OCI-LY3 (cell line): ENCODE data around the gene POLE3.

Experiments
- H2AFZ ChIP-seq: fragments of 200-600, 300-600 bp; shearing (Covaris generic); 2 replicates; pipeline ENCODE4 v1.6.0; 2014; ENCODE audit warnings: antibody characterized with exemption, low read depth, low read length
- H3K27ac ChIP-seq: fragments of 200-600, 300-600 bp; sonication (generic); 2 replicates; pipeline ENCODE4 v1.5.1; 2014; ENCODE audit warnings: mild to moderate bottlenecking, low read length, moderate library complexity, mixed read lengths
- H3K27me3 ChIP-seq: fragments of 200-600, 300-600 bp; sonication (generic); 2 replicates; pipeline ENCODE4 v1.6.1; 2014; ENCODE audit warnings: low read depth, low read length, mixed read lengths
- H3K36me3 ChIP-seq: fragments of 200-600, 300-600 bp; sonication (generic); replicated peaks from 2 replicates; pipeline ENCODE3; 2014; ENCODE audit warnings: low read depth, low read length, mixed read lengths
- H3K4me1 ChIP-seq: fragments of 300-600, 200-600 bp; sonication (generic); 2 replicates; pipeline ENCODE4 v1.6.1; 2014; ENCODE audit warnings: low read length, mixed read lengths
- H3K4me2 ChIP-seq: fragments of 200-600, 300-600 bp; sonication (generic); 2 replicates; pipeline ENCODE4 v1.6.1; 2014; ENCODE audit warnings: low read length, mixed read lengths
- H3K4me3 ChIP-seq: fragments of 300-600, 200-600 bp; sonication (generic); 2 replicates; pipeline ENCODE4 v1.5.1; 2014; ENCODE audit warnings: antibody characterized with exemption, mild to moderate bottlenecking, low read length, moderate library complexity
- H3K79me2 ChIP-seq: fragments of 300-600, 200-600 bp; shearing (Covaris generic); 2 replicates; pipeline ENCODE4 v1.6.1; 2014; ENCODE audit warnings: mild to moderate bottlenecking, low read length, mixed read lengths
- H3K9ac ChIP-seq: fragments of 300-600, 200-600 bp; shearing (Covaris generic); 2 replicates; pipeline ENCODE4 v1.6.0; 2014; ENCODE audit warnings: mild to moderate bottlenecking, low read length, moderate library complexity
- H3K9me3 ChIP-seq: fragments of 200-600, 300-600 bp; shearing (Covaris generic); 2 replicates; pipeline ENCODE4 v1.6.1; 2014; ENCODE audit warnings: low read length, mixed read lengths; ENCODE audit not compliant: insufficient read depth
- H4K20me1 ChIP-seq: fragments of 200-600, 300-600 bp; sonication (generic); 2 replicates; pipeline ENCODE4 v1.6.1; 2016; ENCODE audit warnings: low read length, mixed read lengths; ENCODE audit not compliant: insufficient read depth
- CTCF ChIP-seq: fragments of 200-600, 300-600 bp; sonication (generic); IDR thresholded peaks from 2 replicates; pipeline ENCODE4 v1.5.1; 2014; ENCODE audit warnings: antibody characterized with exemption, low read length, low read depth
- EZH2phosphoT487 ChIP-seq: fragments of 200-600 bp; shearing (Covaris generic); IDR thresholded peaks from 2 replicates; pipeline ENCODE4 v1.6.1; 2018; ENCODE audit warnings: antibody characterized with exemption, mixed run types, low read depth

Gene POLE3

DNA sequence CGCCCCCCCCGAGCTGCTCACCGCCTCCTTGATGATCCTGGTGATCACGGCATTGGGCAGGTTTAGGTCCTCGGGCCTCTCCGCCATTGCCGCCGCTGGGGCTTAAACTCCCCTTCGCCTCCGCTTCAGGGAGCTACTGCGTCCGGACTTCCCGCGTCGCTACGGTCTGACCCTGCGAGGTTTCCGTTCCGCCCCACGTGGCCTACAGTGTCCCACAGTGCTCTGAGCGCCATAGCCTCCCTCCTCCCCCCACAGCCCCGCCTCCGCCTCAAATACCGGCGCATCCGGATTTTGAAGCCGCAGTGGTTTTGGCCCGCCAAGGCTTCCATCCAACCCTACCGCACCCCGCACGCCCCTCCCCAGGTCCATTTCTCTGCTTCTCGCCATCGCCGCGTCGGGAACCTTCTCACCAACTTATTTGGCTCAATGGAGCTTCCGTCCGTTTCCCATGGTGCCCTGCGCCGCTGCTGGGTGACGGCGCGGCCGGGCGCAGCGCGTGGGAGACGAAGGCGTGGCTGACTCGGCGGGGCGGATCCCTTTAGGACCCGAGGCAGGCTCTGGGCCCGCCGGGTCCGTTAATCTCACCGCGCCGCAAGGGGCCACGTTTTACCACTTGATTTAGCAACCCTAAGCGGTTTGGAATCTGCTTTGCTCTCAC lies at the start of gene POLE3, which contains the start of gene C9orf43:
Gene POLE3, minus strand, starts transcription at position 469 of the 658 bp plus-strand sequence. Its CDS starts 382 bp downstream, at position 87.
Gene C9orf43, plus strand, starts transcription at position 541 of the 658 bp plus-strand sequence. CDS start 2,747 bp downstream, outside the sequence.
- no peaks in the 10 kb centered on the region for H3K27me3 ChIP-seq
- H3K36me3 ChIP-seq: peaks cover 9% of the 10 kb centered on the region
- TF ChIP-seq CTCF (no peak), EZH2phosphoT487 (no peak)
- peak within 1 kb of the TSS; percentile 81 for H3K4me3 ChIP-seq
- peak within 1 kb of the TSS; percentile 96 for H3K9ac ChIP-seq
- H4K20me1 ChIP-seq: no peaks in the 10 kb centered on the region
- peak within 1 kb of the TSS; percentile 92 for H3K4me2 ChIP-seq
- H3K9me3 ChIP-seq: no peaks in the 10 kb centered on the region
- peak within 1 kb of the TSS; percentile 87 for H3K27ac ChIP-seq
- H3K79me2 ChIP-seq: peaks cover 27% of the 10 kb centered on the region
- no peak within 1 kb of the TSS; the same call in 1 of the 2 replicates for H2AFZ ChIP-seq
- peaks cover 12% of the 10 kb centered on the region for H3K4me1 ChIP-seq

GRCh38 chr9:113456235-113456634 lies 45.8 kb upstream of the POLE3 start:
- no peak overlapping the region for H2AFZ ChIP-seq
- no peak overlapping the region for H3K4me2 ChIP-seq
- no peaks in the 10 kb centered on the region for H3K79me2 ChIP-seq
- H3K4me1 ChIP-seq: peaks cover 13% of the 10 kb centered on the region
- H3K4me3 ChIP-seq: no peak overlapping the region
- no peaks in the 10 kb centered on the region for H3K27me3 ChIP-seq
- TF ChIP-seq CTCF (no peak), EZH2phosphoT487 (no peak)
- H4K20me1 ChIP-seq: no peaks in the 10 kb centered on the region
- H3K36me3 ChIP-seq: no peaks in the 10 kb centered on the region
- H3K27ac ChIP-seq: no peak overlapping the region
- H3K9me3 ChIP-seq: no peaks in the 10 kb centered on the region
- no peak overlapping the region for H3K9ac ChIP-seq

GRCh38 chr9:113454914-113455761 lies 44.7 kb upstream of the POLE3 start:
- TF ChIP-seq CTCF: no peak
- no peak for TF ChIP-seq EZH2phosphoT487
- H3K4me1 ChIP-seq: peaks cover 13% of the 10 kb centered on the region
- H3K9ac ChIP-seq: no peak overlapping the region
- H3K4me2 ChIP-seq: no peak overlapping the region
- no peaks in the 10 kb centered on the region for H3K9me3 ChIP-seq
- H3K4me3 ChIP-seq: no peak overlapping the region
- no peaks in the 10 kb centered on the region for H4K20me1 ChIP-seq
- H3K27ac ChIP-seq: no peak overlapping the region
- no peaks in the 10 kb centered on the region for H3K36me3 ChIP-seq
- no peaks in the 10 kb centered on the region for H3K79me2 ChIP-seq
- peak overlapping the region; percentile 64; the same call in 1 of the 2 replicates for H2AFZ ChIP-seq
- no peaks in the 10 kb centered on the region for H3K27me3 ChIP-seq

- no peak overlapping the region for H3K4me3 ChIP-seq
- no peaks in the 10 kb centered on the region for H4K20me1 ChIP-seq
- H3K36me3 ChIP-seq: no peaks in the 10 kb centered on the region
- H3K9ac ChIP-seq: no peak overlapping the region
- peaks cover 16% of the 10 kb centered on the region for H3K4me1 ChIP-seq
- TF ChIP-seq EZH2phosphoT487: no peak
- no peak for TF ChIP-seq CTCF
- peaks cover 4% of the 10 kb centered on the region; the same call in 1 of the 2 replicates for H3K27me3 ChIP-seq
- no peak overlapping the region for H3K4me2 ChIP-seq
- no peak overlapping the region for H3K27ac ChIP-seq
- H3K9me3 ChIP-seq: no peaks in the 10 kb centered on the region
- no peaks in the 10 kb centered on the region for H3K79me2 ChIP-seq
- no peak overlapping the region for H2AFZ ChIP-seq
Observed at GRCh38 chr9:113452113-113452605, 41.7 kb upstream of the POLE3 start.
